T-helper 1 cell treated with Interleukin-12 subunit alpha and Interleukin-12 subunit beta and Interleukin-4 antibody, amounts not matched to agents 30 ng/mL and 1 ng/mL, for 36 hours (primary cell): ENCODE measurements around the gene TENT4B. TPM values are rescaled to one million over a fixed set of nuclear protein-coding genes. Genes with fewer than 3 reads are reported as not detected.

ENCODE experiments used
- intact Hi-C: fragments of 100-400 bp; cut with micrococcal nuclease; formaldehyde crosslinking; loops from one replicate; pipeline ENCODE4 v1.15.1; 2024
- total RNA-seq: library from RNA; stranded (reverse); gene quantifications from 2 replicates; pipeline ENCODE4 v1.2.3, GENCODE V29; 2022

TENT4B gene
- total RNA-seq, 1 donor from 2014 or later: 22.5 TPM

DNA sequence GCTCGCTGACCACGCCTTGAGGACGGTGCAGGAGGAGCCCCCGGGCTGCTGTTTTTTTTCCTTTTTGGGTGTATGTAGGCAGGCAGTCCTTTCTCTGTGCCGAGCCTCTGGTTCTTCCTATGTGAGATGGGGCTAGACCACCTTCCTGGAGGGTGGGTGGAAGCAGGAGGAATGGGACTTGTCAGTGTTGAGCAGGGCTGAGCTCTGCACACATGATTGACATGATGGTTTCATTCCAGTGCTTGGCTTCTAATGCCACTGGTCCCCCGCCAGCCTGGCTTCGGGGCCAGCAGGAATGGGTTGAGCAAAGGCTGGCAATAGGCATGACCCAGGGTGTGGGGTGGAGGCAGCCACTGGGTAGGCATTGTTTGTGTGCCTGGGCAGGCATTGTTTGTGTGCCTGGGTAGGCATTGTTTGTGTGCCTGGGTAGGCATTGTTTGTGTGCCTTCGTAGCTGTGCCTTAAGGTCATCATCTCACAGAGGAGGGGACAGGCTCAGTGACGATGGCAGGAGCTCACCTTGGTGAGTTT is 99.0 kb downstream of the TENT4B start:
- intact Hi-C loops: no loop called here

DNA sequence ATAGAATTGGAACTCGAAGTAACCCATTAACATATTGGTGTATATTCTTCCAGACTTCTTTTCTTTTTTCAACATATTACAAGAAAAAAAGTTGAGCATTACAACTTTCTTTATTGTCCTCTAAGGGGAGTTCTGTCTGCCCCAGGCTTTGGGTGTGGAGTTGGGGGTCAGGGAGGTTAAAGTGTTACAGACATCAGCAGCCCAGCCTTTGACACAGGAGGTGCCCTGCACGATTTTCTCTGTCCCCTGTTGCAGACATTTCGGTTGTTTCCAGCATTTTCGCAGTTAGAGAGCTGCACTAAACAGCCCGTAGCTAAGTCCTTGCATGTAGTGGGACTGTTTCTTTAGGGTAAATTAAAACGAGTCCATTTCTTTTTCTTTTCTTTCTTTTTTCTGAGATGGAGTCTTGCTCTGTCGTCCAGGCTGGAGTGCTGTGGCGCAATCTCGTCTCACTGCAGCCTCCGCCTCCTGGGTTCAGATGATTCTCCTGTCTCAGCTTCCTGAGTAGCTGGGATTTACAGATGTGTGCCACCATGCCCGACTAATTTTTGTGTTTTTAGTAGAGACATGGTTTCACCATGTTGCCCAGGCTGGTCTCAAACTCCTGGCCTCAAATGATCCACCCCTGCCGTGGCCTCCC is 99.9 kb downstream of the TENT4B start:
- intact Hi-C loops: no loop called here

DNA sequence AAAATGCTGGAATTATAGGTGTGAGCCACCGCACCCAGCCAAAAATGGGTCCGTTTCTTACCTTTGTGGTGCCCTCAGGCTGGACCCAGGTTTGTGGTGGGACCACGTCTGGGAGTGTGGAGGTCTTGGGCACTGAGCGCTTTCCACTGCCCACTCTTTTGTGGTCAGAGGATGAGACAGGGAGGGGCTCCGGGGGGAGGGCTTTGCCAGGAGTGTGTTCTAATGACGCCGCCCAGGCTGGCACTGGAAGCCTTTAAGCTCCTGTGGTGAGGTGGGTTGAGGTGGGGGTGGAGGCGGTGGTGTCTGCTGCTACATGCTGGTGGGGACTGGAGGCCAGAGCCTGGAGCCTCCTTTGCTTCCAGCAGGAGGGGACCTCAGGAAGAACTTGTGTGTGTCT is 100.4 kb downstream of the TENT4B start:
- intact Hi-C loops: no loop called here

DNA sequence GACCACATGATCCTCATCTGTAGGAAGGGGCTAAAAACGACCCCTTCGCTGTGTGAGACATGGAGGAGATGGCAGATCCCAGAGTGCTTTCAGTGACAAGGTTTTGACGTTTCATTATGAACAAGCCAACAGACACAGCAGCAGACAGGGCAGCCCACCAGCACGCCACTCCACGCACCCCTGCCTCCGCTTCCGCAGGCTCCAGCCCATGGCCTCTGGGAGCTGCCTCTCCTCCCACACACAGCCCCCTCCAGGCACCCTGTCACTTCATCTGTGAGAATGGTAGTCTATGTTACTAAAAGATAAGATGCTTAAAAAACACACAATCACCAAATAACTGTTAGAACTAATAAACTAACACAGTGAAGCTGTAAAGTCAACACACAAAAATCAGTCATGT is 101.0 kb downstream of the TENT4B start:
- intact Hi-C loops: no loop called here

DNA sequence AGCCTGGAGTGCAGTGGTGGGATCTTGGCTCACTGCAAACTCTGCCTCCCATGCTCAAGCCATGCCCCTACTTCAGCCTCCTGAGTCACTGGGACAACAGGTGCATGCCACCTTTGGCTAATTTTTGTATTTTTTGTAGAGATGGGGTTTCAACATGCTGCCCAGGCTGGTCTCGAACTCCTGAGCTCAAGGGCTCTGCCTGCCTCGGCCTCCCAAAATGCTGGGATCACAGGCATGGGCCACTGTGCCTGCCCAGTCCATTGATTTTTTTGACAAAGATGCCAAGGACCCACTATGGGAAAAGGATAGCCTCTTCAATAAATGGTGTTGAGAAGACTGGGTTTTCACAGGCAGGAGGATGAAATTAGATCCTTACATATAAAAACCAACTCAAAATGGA is 102.4 kb downstream of the TENT4B start:
- intact Hi-C loops: no loop called here

DNA sequence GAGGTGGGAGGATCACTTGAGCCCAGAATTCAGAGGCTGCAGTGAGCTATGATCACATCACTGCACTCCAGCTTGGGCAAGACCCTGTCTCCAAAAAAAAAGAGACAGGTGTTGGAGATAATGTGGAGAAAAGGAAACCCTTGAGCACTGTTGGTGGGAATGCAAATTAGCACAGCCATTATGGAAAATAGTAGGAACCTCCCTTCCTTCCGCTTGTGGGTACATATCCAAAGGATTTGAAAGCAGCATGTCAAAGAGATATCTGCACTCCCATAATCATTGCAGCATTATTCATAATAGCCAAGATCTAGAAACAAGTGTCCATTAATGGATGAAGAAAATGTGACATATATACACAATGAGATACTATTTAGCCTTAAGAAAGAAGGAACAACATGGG is 103.5 kb downstream of the TENT4B start:
- intact Hi-C loops: no loop called here

DNA sequence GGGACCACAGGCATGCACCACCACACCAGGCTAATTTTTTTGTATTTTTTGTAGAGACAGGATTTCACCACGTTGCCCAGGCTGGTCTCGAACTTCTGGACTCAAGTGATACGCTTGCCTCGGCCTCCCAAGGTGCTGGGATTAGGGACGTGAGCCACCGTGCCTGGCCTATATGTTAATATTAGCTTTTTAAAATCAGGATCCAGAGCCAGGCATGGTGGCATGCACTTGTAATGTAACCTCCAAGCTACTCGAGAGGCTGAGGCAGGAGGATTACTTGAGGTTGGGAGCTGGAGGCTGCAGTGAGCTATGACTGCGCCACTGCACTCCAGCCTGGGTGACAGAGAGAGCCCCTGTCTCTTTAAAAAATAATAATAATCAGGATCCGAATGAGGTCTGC is 104.8 kb downstream of the TENT4B start:
- intact Hi-C loops: no loop called here

DNA sequence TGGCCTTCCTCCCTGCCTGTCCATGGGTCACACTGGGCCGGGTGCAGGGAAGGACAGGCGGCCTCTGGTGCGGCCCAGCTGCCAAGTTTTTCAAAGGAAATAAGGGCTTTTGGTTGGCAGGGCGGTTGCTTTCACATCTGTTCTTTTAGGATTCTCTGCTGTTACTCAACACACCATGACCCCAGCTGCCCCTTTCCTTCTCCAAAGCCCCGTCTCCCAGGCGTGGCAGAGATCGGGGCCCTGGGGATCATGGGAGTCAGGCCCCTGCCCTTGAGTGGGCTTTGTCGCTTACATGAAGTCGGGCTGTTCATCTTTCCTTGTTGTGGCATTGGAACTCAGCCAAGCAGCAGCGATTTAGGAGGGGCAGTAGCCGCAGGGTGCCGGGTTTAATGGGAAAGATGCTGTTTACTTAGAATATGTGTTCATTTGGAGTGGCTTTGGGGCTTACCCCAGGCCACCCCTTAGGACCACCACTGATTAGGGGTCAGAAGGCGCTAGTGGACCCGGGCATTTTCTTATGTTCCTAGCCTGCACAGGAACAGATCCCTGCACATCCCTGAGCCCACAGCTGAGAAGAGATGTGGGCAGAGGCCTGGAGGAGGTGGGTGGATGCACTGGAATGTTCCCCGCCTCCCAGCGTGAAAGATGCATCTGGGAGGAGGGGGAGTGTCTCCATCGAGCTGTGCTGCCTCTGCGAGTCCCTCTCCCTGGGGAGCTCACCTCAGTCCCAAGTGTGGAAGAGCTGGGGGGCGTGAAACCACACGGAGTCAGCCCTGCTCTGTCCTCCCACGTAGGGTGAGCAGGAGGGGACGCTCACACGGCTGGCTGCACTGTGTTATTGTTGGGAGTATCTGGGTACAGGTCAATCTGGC is 106.5 kb downstream of the TENT4B start:
- intact Hi-C loops: no loop called here

DNA sequence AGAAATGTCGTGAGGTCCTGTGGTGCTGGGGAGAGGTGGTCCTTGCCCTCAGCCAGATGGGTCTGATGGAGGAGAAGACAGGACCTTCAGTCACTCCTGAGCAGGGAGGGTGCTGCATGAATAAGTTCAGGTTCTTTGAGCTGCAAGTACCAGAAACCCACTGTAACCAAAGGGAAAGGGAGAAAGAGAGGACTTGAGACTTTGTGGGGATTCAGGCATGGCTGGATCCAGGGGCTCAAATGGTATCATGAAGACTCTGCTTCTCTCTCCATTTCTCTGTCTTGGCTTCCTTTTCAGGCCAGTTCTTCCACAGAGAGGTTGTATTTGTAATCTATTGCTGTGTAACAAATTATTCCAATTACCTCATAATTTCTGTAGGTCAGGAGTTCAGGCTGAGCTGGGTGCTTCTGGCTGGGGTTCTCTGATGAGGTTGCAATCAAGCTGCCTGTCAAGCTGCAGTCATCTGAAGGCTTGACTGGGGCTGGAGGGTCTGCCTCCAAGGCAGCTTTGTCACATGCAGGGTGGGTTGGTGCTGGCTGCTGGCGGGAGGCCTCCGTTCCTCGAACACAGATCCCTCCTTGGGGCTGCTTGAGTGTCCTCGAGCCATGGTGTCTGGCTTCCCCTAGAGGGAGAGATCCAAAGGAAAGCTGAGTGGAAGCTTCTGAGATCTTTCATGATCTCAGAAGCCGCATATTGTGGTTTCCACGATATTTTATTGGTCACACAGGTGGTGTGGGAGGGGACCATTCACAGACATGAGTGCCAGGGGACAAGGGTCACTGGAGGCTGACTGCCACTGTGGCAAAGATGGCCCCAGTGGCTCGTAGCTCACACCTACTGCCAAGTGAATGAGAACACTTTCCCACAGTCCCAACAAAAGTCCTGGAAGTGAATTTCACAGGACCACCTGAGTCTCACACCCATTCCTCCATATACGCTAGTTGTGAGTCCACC is 107.4 kb downstream of the TENT4B start:
- intact Hi-C loops: no loop called here

DNA sequence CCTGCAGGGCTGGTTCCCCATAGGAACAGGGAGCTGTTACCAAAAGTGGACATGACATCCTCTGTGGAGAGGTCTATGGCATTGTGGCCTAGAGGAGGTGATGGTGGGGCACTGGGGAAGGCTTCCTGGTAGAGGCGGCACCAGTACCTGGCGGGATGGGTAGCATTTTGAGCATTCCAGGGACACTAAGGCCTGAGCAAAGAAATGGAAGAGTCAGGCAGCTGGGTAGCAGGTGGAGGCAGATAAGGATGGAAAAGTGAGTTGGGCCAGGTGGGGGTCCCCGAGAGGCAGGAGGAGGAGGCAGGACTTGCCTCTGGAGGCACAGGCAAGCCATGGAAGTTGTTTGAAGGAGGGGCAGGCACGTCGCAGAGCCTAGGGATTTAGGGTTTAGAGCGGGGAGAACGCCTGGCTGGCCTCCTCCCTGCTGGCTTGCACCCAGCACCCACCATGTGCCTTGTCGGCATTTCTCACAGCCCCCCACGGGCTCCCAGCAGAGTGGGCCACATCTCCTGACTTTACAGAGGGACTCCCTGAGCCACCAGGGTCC is 108.1 kb downstream of the TENT4B start:
- intact Hi-C loops: no loop called here

DNA sequence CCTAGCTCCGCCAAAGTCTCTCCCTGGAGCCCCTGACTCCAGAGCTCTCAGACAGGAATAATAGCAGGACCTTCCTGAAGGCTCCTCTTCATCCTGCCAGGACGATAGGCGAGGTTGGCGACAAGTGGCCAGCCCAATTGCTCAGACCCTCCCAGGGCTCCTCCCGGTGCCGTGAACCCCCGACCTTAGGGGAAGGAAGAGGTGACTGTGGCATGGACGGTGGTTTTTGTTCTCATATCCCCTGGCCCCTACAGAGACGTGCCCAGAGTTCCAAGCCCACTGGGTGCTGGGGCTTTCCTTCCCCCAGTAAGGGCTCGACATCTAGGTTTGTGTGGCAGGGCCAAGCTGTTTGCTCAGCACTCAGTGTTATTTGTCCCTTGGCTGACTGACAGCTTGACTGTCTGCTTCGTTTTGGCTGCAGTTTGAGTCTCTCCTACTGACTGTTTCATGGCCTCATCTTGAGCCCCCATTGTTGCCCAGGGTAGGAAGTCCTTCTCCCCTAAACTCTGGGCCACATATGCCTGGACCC is 108.7 kb downstream of the TENT4B start:
- intact Hi-C loops: no loop called here

DNA sequence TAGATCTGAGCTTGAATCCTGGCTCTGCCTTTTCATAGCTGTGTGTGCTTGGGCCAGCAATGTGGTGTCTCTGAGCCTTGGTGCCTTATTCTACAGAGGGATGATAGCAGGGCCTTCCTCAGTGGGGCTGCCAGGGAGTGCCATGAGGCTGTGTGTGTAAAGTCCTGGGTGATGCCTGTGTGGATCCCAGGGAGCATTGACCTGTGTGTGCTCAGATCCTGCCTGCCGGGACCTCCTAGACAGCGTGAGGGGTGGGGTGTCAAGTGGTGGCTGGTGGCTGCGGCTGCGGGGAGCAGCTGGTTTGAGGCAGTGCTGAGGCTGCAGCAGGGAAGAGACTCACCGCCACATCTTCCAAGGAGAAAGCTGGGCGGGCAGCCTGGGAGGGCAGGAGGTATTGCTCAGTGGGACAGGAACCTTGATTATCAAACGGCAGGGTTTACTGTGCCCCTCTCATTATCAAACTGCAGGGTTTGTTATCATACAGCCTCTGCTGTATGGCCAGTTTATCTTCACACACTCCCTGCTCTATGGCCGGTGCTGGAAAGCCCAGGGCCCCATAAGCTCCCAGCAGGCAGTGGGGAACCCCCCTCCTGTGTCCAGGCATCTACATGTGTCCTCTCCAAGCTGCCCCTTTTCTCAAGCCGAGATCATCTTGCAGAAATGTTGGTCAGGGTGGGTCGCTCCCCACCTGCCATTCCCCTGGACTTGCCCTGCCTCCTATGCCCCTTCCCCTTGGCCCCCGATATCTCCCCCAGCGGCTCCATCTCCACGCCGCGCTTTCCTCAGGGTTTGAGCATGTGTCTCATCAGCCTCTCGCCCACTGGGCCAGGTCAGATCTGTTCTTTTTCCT is 110.2 kb downstream of the TENT4B start:
- intact Hi-C loops: no loop called here

DNA sequence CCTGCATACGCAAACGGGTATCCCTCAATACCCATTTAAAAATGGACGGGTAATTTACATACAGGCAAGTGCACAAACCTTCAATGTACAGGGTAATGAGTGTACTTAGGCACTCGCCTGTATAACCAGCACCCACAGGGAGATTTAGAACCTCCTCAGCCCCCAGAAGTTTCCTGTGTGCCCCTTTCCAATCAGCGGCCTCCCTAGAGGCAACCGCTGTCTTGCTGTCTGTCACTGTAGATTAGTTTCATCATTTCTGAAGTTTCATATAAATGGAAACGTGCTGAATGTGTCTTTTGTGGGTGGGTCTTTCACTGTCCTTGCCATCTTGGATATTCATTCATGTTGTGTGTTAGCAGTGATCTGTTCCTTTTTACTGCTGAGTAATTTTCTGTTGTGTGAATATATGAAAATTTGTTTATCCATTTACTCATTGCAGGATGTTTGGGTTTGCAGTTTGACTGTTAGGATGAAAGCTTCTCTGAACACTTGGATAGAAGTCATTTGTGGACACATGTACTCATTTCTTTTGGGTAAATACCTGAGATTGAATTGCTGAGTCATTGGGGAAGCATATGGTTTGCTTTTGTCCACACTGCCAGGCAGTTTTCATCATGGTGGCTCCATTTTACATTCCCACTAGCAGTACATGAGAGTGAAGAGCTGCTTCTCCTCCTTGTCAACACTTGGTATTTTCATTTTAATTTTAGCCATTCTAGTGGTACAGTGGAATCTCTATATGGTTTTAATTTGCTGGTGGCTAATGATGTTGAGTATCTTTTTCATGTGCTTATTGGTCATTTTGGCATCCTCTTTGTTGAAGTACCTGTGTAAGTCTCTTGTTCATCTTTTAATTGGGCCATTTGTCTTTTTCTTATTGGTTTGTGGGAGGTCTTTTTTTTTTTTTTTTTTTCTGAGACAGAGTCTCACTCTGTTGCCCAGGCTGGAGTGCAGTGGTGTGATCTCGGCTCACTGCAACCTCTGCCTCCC is 111.1 kb downstream of the TENT4B start:
- intact Hi-C loops: loop anchor here (1.0 kb wide), 1 partner anchor 18 kb away; no protein-coding TSS in a partner anchor

DNA sequence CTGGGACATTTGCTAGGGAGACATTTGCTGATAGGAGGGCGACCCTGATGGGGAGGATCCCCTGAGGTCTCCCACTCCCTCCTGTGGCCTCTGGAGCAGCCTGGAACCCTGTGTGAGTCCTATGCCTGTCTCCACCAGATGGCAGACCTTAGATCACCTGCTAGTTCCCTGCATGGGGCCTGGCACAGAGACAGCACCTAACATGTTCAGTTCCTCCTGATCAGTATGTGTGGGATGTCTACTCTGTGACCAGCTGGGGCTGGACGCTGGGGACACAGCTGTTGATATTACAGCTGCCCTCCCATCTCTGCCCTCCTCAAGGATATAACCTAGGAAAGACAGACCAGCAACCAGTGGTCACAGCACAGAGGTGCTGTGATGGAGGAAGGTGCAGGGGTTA is 112.2 kb downstream of the TENT4B start:
- intact Hi-C loops: loop anchor here (1.0 to 5.0 kb wide), 7 partner anchors 62 to 542 kb away; partner anchors contain the start of genes HEATR3, NKD1 and SNX20

DNA sequence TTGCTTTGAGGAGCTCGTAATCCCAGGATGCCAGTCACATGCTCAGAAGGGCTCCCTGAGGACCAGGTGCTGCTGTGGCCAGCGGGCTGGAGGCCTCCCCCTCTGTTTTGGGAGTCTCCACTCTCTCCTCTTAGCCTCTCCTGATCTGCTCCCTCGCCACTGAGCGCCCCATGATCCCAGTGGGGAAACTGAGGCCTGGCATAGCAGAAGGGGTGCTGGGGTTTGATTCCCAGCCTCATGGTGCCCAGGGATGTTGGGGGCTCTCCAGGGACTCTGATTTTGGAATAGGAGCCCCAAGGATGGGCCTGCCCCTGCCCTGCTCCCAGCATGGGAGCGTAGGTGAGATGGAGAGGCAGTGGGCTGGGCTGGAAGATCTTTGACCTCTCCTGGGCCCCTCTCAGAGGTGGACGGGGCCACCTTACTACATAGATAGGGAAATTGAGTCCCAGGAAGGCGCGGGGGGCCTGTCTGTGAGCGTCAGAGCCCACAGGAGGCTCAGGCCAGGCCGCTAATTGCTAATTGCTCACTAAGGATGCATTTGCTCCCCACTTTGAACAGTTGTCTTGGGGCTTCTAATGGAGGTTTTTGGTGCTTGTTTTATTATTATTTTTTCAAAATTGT is 112.7 kb downstream of the TENT4B start:
- intact Hi-C loops: loop anchor here (1.0 to 5.0 kb wide), 13 partner anchors 8 to 541 kb away; partner anchors contain the start of genes CNEP1R1, HEATR3, NKD1 and SNX20

DNA sequence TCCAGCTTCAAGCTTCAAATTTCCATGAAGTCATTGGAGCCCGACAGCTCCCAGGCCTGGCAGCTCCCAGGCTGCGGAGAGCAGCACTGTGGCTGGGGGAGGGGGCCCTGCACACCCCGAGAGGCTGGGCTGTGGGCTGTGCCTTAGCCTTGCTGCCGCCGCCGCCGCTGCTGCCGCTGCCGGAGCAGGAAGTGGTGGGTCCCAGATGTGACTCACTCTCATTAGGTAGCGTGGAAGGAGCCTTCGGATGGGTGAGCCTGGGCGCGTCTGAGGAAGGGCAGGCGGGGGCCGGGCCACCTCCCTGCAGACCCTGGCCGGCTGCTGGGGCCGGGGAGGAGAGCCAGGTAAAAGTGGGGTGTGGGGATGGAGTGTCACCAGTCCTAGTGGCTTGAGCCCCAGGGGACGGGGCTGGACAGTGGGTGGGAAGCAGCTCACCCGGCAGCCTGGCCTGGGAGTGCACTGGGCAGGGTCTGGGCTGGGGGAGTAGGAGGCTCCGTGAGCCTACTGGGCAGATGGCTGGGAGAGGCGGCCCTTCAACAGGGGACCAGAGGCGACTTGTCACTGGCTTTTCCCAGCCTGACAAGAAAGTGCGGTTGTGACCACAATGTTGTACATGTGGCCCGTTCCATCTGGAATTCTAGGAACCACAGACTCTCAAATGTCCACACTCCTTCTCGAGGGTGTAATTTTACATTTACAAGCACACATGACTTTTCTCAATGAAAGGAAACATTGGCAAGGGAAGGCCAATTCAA is 113.4 kb downstream of the TENT4B start, which contains the start of gene ADCY7:
Gene ADCY7 (plus strand): TSS at position 215 of the 755 bp plus-strand sequence. CDS start 21,629 bp downstream, outside the sequence.
- intact Hi-C loops: loop anchor here (1.0 to 5.0 kb wide), 11 partner anchors 8 to 541 kb away; partner anchors contain the start of genes CNEP1R1, HEATR3, NKD1 and SNX20

DNA sequence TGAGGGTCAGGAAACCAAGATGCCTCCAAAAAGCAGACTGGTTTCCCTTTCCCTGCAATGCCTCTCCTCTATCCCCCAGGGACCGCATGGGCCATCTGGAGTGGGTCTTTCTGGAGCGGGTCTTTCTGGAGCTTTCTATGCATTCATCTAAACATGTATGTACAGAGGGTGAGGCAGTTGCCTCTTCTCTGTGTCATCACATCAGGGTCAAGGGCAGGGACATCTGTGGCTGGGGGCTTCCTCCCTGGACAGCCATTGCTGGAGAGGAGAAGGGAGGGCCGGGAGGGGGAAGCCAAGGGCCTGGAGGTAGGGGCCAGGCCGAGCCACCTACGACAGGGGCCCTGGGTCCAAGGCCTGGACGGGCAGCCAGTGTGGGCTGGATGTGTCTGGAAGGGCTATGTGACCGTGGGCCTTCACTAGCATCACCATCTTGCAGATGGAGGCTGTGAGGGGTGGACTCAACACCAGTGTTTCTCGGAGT is 114.1 kb downstream of the TENT4B start:
- intact Hi-C loops: loop anchor here (2.0 to 5.0 kb wide), 6 partner anchors 200 to 540 kb away; partner anchors contain the start of genes HEATR3, NKD1 and SNX20
